Prostate gland (tissue), 2 donors: ENCODE measurements around the gene PTGES2. TPM values are rescaled to one million over a fixed set of nuclear protein-coding genes. Genes with fewer than 3 reads are reported as not detected.
A peak's percentile ranks its signal among the peaks of the same experiment; 100 is the strongest.

ENCODE experiments used
- DNase-seq: peaks from one replicate; pipeline ENCODE4 v3.0.0-alpha.2; 2019; ENCODE audit warnings: low spot score
- H3K27ac ChIP-seq, 2 donors: fragments of 200-600 bp; sonication (generic); 2 replicates each; pipeline ENCODE4 v1.5.1; 2017 to 2019
- H3K27me3 ChIP-seq: fragments of 200-600 bp; sonication (generic); replicated peaks from 2 replicates; pipeline ENCODE4 v1.5.1; 2019; ENCODE audit not compliant: insufficient read depth
- H3K36me3 ChIP-seq, 2 donors: fragments of 200-600 bp; sonication (generic); 1 replicate in 1 of 2; 2 replicates in 1 of 2; pipeline versions ENCODE4 v1.5.1 to v1.8.1; 2017 to 2019
- H3K4me1 ChIP-seq: fragments of 200-600 bp; sonication (generic); replicated peaks from 2 replicates; pipeline ENCODE4 v1.5.1; 2019
- H3K4me3 ChIP-seq, 2 donors: fragments of 200-600 bp; sonication (generic); 2 replicates each; pipeline ENCODE4 v1.5.1; 2017 to 2019
- H3K9me3 ChIP-seq: fragments of 200-600 bp; sonication (generic); 2 replicates; pipeline ENCODE4 v1.5.1; 2017
- POLR2A ChIP-seq: fragments of 450-650 bp; IDR thresholded peaks from one replicate; pipeline ENCODE4 v1.6.1; 2016; ENCODE audit warnings: antibody characterized with exemption, mild to moderate bottlenecking
- POLR2AphosphoS5 ChIP-seq: sonication (generic); formaldehyde crosslinking; IDR thresholded peaks from one replicate; pipeline ENCODE4 v1.6.1; 2017; ENCODE audit warnings: antibody characterized with exemption
- WGBS: methylation state at CpG from one replicate; pipeline ENCODE4 v1.1.5; 2018; 5-methylcytosine and 5-hydroxymethylcytosine counted together
- intact Hi-C: fragments of 100-400 bp; cut with DNase I; formaldehyde crosslinking; loops from one replicate; pipeline ENCODE4 v1.14.2; 2022
- total RNA-seq, 2 donors: library from RNA; depleted of rRNA; stranded (reverse); fragments of >200 nt; gene quantifications; one replicate each; pipeline ENCODE4 v1.1.0, GENCODE V29; 2016
- TF ChIP-seq, protein P1 (sequence below), 4 experiments: fragments of 200-600 bp in 2 of 4; fragments of 450-650 bp in 2 of 4; sonication (generic) in 2 of 4; IDR thresholded peaks; 1 replicate in 3 of 4; 2 replicates in 1 of 4; pipeline ENCODE4 v1.5.1; 2016 to 2019; ENCODE audit warnings: antibody characterized with exemption in 4 of 4, mild to moderate bottlenecking in 2 of 4, moderate library complexity in 2 of 4

The PTGES2 gene
- total RNA-seq, 2 donors from 2014 or later: 89.4 to 96.1 TPM

DNA sequence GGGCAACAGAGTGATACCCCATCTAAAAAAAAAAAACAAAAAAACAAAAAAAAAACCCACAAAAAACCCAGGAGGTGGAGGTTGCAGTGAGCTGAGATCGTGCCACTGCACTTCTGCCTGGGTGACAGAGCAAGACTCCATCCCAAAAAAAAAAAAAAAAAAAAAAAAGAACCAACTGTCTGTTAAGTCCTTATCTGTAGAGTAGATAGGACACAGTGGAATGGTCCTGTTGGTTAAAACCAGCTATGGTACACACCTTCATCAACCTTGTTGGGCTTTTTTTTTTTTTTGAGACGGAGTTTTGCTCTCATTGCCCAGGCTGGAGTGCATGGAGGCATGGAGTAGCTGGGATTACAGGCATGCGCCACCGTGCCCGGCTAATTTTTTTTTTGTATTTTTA, 47.3 kb downstream of the PTGES2 start:
- WGBS: 94% methylated on average over 5 of the region's 5 CpGs
- Histone ChIP-seq H3K27me3 (no peaks in the 10 kb centered on the region), H3K27ac (peak overlapping the region in 1 of 2 donors; percentile 67), H3K36me3 (no peaks in the 10 kb centered on the region), H3K9me3 (no peaks in the 10 kb centered on the region), H3K4me1 (peaks cover 19% of the 10 kb centered on the region), H3K4me3 (no peak overlapping the region)
- intact Hi-C loops: no loop called here
- no peak for DNase-seq
- TF ChIP-seq, protein P1, sequence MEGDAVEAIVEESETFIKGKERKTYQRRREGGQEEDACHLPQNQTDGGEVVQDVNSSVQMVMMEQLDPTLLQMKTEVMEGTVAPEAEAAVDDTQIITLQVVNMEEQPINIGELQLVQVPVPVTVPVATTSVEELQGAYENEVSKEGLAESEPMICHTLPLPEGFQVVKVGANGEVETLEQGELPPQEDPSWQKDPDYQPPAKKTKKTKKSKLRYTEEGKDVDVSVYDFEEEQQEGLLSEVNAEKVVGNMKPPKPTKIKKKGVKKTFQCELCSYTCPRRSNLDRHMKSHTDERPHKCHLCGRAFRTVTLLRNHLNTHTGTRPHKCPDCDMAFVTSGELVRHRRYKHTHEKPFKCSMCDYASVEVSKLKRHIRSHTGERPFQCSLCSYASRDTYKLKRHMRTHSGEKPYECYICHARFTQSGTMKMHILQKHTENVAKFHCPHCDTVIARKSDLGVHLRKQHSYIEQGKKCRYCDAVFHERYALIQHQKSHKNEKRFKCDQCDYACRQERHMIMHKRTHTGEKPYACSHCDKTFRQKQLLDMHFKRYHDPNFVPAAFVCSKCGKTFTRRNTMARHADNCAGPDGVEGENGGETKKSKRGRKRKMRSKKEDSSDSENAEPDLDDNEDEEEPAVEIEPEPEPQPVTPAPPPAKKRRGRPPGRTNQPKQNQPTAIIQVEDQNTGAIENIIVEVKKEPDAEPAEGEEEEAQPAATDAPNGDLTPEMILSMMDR (IDR thresholded peaks at IDR 0.05): no peak
- TF ChIP-seq POLR2AphosphoS5 (no peak), POLR2A (no peak)

DNA sequence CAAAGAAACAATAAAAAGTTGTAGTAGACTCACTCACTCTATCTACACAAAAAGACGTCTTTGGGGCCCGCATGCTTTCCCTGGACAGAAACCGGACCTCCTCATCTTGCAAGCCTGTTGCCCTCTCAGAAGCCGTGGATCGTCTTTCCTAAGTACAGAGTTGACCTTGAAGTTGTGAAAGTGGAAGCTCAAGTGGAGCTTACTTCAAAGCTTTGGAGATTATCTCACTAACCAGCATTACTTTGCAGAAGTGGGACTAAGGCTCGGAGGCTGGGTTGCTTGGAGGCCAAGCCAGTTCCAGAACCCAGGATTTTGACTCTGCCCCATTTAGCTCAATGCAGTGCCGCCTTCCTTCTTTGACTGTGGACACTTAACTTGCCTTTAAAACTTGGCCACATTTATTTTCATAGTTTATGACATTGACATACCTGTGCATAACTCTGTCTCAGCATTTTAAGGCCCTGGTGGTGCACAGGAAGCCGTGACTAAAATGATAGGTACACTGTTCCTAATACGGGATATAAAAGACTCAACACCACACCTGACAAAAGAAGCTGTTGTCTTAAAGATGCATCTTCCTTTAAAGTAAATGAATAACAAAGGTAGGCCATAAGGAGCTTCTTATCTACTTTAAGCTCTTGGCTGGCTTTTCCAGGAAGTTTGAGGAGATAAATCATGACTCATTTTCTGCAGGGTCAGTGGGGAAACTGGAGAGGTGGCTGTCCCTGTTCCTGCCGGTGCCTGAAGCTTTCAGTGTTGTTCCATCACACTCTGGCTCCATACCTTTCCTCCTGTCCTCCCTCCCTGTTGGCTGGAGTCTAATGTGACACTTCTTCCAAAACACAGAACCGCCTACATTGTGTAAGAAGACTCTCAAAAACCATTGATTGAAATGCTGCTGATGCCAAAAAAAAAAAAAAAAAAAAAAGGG, 48.8 kb downstream of the PTGES2 start:
- Histone ChIP-seq H3K27me3 (no peaks in the 10 kb centered on the region), H3K4me3 (no peak overlapping the region), H3K4me1 (peaks cover 28% of the 10 kb centered on the region), H3K9me3 (no peaks in the 10 kb centered on the region), H3K27ac (peak overlapping the region; percentile 53 to 65), H3K36me3 (no peaks in the 10 kb centered on the region)
- no peak for TF ChIP-seq POLR2A
- TF ChIP-seq POLR2AphosphoS5: peak; percentile 80
- TF ChIP-seq, protein P1 (IDR thresholded peaks at IDR 0.05): peak in 1 of 4 experiments; percentile 20
- intact Hi-C loops: no loop called here
- WGBS: 44% methylated on average over 11 of the region's 11 CpGs
- DNase-seq: peak; percentile 76

DNA sequence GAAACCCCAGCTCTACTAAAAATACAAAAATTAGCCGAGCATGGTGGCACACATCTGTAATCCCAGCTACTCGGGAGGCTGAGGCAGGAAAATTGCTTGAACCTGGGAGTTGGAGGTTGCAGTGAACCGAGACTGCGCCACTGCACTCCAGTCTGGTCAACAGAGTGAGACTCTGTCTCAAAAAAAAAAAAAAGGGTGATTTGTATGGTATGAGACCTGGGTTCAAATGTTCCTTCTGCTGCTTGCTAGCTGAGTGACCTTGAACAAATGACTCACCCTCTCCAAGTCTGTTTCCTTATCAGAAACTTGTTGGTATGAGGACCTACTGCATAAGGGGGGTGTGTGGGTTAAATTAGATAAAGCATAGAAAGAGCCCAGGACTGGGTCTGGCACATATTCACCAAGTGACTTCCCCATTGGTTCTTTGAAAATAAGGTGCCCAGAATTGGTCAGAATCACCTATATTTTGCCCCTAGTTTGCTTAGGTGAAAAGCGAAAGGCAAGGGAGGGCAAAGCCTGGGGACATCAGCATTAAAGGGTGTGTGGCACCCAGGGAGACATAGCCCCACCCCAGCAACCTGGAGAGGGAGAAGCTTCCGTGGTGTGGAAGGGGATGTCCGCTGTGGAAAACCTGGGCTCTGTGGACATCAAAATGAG, 49.6 kb downstream of the PTGES2 start:
- WGBS: 90% methylated on average over 7 of the region's 7 CpGs
- no peaks in the 10 kb centered on the region for H3K27me3 ChIP-seq
- intact Hi-C loops: no loop called here
- TF ChIP-seq, protein P1 (IDR thresholded peaks at IDR 0.05): no peak
- TF ChIP-seq POLR2AphosphoS5 (no peak), POLR2A (no peak)
- H3K36me3 ChIP-seq: no peaks in the 10 kb centered on the region
- H3K4me3 ChIP-seq: no peak overlapping the region
- no peaks in the 10 kb centered on the region for H3K9me3 ChIP-seq
- peak overlapping the region; percentile 53 to 65 for H3K27ac ChIP-seq
- H3K4me1 ChIP-seq: peaks cover 30% of the 10 kb centered on the region
- no peak for DNase-seq

DNA sequence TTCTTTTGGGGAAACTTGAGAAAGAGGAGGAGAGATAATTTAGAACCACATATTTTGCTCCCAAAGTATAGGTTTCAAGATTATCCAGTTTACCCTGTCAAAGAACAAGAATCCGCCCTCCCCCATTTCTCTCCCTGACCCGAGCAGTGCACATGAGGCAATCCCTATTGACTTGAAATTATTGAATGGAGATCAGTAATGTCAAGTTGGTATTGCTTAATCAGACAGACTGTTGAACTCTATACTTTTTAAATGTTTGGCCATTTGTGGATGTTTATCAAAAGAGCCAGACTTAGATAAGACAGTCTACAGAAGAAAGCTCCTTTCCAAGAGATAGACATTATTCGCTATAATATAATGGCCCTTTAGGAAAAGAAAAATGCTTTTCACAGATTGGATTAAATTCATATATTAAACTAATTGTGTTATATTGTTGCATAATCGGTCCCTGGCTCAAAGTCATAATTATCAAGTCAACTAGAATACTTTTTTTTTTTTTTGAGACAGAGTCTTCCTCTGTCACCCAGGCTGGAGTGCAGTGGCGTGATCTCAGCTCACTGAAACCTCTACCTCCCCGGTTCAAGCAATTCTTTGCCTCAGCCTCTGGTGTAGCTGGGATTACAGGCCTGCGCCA, 54.2 kb downstream of the PTGES2 start:
- 61% methylated on average over 7 of the region's 7 CpGs for WGBS
- H3K4me1 ChIP-seq: peaks cover 26% of the 10 kb centered on the region

More for the DNA sequence above, 54.2 kb downstream of the PTGES2 start:
- TF ChIP-seq POLR2AphosphoS5: no peak
- no peak for TF ChIP-seq POLR2A
- TF ChIP-seq, protein P1 (IDR thresholded peaks at IDR 0.05): no peak
- Histone ChIP-seq H3K4me3 (no peak overlapping the region), H3K27me3 (no peaks in the 10 kb centered on the region), H3K36me3 (no peaks in the 10 kb centered on the region), H3K27ac (peak overlapping the region; percentile 91 to 94), H3K9me3 (no peaks in the 10 kb centered on the region)
- DNase-seq: no peak
- intact Hi-C loops: no loop called here
